ENCODE results near the gene KCNQ5.

DNA sequence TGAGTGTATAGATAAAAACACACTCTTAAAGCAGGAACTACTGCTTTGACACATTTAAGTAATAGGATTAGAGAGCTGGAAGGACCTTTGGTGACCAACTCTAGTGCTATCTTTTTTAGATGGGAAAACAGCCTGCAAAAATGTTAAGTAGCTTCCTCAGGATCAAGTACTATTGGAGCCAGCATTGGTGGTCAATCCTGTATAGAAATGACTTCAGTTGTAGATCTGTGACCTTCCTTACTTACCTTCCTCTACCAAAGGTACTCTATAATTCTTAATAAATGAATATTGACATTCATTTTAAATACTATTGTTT lies 18.7 kb downstream of the KCNQ5 start:
- TF ChIP-seq EZH2 (IDR thresholded peaks at IDR 0.05) (no peak), POLR2AphosphoS5 (IDR thresholded peaks at IDR 0.05; ENCODE audit: borderline replicate concordance, low read depth, low read length) (no peak)
